LNCaP clone FGC (cell line): ENCODE data around the gene VDAC1.
"Not testable (repeated sequence)": the region's sequence is repeated elsewhere in the genome, so short reads cannot be mapped to it uniquely, and the experiment has no call there.

ENCODE experiments used
- DNase-seq: peaks from one replicate; pipeline ENCODE4 v3.0.0-alpha.2; 2011; ENCODE audit warnings: low read depth
- H3K4me3 ChIP-seq: 2 replicates; pipeline ENCODE4 v1.5.1; 2011; ENCODE audit warnings: mild to moderate bottlenecking, low read depth, low read length, control low read depth
- TF ChIP-seq, protein P1 (sequence below): IDR thresholded peaks from 2 replicates; pipeline ENCODE4 v1.5.1; 2012; ENCODE audit warnings: mild to moderate bottlenecking; ENCODE audit not compliant: control insufficient read depth, insufficient read depth; ENCODE audit errors: extremely low read depth

Gene VDAC1

DNA sequence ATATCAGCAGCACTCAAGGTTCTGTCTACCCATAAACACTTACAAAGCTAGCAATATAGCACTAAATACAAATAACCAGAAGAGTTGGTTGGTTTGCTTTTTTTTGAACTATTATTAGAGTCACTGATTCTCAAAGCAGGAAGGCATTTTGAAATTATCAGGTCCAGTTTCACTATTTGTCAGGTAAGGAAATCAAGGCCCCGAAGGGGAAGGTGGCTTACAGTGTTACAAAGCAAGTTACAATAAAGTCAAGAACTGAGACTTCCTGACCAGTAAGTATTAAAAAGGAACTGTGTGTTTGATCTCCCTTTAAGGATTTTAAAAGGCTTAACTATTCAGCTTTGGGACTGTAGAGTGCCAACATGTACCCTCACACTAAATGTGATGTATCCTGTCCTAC lies 47.2 kb downstream of the VDAC1 start:
- TF ChIP-seq, protein P1, sequence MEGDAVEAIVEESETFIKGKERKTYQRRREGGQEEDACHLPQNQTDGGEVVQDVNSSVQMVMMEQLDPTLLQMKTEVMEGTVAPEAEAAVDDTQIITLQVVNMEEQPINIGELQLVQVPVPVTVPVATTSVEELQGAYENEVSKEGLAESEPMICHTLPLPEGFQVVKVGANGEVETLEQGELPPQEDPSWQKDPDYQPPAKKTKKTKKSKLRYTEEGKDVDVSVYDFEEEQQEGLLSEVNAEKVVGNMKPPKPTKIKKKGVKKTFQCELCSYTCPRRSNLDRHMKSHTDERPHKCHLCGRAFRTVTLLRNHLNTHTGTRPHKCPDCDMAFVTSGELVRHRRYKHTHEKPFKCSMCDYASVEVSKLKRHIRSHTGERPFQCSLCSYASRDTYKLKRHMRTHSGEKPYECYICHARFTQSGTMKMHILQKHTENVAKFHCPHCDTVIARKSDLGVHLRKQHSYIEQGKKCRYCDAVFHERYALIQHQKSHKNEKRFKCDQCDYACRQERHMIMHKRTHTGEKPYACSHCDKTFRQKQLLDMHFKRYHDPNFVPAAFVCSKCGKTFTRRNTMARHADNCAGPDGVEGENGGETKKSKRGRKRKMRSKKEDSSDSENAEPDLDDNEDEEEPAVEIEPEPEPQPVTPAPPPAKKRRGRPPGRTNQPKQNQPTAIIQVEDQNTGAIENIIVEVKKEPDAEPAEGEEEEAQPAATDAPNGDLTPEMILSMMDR: no peak
- H3K4me3 ChIP-seq: no peak overlapping the region
- DNase-seq: no peak

DNA sequence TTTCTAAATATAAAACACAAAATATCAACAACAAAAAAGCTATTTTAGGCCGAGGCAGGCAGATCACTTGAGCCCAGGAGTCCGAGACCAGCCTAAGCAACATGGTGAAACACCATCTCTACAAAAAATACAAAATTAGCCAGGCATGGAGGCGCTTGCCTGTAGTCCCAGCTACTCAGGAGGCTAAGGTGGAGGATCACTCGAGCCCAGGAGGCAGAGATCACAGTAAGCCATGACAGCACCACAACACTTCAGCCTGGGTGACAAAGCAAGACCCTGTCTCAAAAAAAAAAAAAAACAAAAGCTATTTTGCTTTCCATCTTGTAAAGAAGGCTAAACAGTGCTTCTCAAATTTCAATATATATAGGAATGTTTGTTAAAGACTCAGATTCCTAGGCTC lies 47.7 kb downstream of the VDAC1 start:
- no peak overlapping the region for H3K4me3 ChIP-seq
- no peak for DNase-seq
- TF ChIP-seq, protein P1: no peak

DNA sequence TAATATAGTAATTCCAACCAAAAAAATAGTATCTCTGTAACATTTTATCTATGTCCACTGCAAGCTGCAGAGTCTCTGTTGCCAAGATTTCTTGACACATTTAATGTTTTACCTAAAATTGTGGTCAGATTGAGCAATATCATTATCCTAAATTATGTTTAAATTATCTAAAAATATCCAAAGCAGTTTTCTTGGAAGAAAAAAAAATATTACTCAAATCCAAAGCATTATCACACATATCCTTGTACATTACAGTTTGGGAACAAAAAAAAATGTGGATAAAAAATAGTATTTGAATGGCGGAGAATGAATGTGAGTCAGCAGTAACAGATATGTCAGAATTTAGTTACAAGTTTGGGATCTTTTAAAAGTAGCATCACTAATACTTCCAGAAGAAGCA lies 48.6 kb downstream of the VDAC1 start:
- not testable (repeated sequence) for H3K4me3 ChIP-seq, DNase-seq

DNA sequence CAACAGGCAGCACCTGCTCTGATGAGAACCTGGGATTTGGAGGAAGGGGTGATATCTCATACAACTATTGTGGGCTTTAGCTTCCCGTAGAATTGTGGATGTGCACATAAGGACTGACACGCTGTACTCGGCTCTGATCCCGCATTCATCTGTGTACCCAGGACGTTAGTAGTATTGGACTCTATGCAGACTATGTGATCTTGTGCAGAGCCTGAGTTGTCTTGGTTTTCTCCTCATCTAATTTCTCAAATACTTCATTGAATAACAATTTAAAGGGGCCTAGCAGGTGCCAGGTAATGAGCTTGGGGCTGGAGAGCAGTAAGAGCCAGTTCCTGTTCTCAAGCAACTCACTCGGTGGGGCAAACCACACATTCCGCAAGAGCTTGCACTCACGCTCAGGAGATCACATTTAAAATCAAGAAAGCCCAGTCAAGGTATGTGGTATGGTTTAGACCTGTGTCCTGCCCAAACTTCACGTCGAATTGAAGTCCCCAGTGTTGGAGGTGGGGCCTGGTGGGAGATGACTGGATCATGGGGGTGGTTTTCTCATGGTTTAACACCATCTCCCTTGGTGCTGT lies 51.1 kb downstream of the VDAC1 start:
- H3K4me3 ChIP-seq: no peak overlapping the region
- no peak for DNase-seq
- TF ChIP-seq, protein P1: no peak

DNA sequence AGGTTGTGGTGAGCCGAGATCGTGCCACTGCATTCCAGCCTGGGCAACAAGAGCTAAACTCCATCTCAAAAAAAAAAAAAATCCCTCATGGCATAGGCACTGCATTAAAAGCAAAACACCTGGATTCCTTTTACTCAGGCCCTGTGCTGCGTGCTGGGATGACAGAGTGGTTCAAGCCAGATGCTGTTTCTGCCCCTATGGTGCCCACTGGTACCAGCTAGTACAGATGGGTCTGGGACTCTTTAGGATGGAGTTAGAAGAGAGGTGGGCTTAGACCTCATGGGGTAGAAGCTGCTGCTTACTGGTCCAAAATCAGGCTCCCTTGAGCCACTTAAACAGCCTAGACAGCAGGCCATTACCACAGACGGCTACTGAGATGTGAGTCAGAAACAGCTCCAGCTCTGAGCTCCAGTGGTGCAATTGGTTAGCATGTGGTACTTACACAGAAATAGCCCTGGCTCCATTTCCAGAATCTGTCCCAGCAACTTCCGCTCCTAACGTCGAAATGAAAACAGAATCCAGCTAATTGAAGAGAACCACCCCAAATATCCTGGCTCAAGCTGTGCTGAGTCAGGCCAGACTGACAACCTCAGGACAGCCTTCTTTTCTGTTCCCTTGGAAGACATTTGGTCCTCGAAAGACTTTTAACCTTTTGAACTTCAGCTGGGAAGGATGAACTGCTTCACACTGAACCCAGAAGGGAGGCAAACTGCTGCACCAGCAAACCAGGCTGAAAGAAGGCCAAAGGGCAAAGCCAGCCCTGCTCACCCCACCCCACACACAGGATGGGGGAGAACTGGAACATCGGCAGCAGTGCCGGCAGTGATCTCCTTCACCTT lies 51.8 kb downstream of the VDAC1 start:
- no peak overlapping the region for H3K4me3 ChIP-seq
- no peak for DNase-seq
- TF ChIP-seq, protein P1: no peak

DNA sequence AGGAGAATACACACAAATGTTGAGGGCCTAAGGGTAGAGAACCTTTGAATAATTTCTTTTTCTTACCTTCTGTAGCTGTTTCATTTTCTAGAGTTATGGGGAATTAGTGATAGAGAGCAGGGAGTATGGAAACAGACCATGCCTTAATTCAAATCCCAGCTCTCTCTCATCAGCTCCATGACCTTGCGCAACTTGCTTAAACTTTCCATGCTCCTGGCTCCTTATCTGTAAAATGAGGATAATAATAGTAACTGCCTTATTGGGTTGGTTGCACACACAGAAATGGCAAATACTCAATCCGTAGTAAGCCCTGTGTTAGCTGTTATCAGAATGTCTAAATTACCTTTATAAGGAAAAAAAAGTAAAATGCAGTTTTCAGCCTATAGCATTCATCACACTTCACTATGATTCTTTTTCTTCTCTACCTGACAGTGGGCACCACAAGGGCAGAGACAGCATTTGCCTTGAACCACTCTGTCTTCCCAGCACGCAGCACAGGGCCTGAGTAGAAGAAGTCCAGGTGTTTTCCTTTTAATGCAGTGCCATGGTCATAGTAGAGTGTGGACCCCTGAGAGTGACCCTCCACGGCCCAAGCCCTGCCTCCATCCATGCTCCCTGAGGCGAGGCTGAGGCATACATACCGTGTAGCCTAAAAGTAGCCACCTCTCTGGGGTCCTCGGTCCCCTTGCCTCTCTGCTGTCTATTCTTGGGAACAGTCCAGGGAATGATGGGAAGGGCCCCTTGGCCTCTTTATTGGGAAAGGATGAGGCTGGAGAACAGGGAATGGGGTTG lies 53.8 kb downstream of the VDAC1 start:
- DNase-seq: no peak
- TF ChIP-seq, protein P1: no peak
- H3K4me3 ChIP-seq: no peak overlapping the region

DNA sequence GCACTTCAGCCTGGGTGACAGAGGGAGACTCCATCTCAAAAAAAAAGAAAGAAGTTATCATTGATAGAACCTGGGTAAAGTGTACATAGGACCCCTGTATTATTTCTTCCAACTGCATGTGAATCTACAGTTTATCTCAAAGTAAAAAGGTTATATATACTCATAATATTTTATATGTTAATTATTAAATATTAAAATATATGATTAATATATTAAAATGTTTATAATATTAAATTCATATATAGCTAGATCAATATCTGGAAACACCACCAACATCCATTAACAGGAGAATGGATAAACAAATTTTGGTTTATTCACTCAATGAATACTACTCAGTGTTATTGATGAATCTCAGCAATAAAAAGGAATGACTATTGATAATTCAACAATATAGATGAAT lies 56.1 kb downstream of the VDAC1 start:
- TF ChIP-seq, protein P1: no peak
- no peak overlapping the region for H3K4me3 ChIP-seq
- no peak for DNase-seq
